MM.1S (cell line): ENCODE results near the gene AFAP1.

Experiments used
- CTCF ChIP-seq: fragments of 300-600 bp; sonication (generic); IDR thresholded peaks from 2 replicates; pipeline ENCODE4 v1.5.1; 2016; ENCODE audit warnings: antibody characterized with exemption, low read length, mixed read lengths
- EZH2 ChIP-seq: fragments of 300-600 bp; sonication (generic); optimal IDR thresholded peaks from 2 replicates; pipeline ENCODE3; 2017; ENCODE audit warnings: low read depth, mild to moderate bottlenecking, antibody characterized with exemption, low read length, mixed read lengths

GRCh38 chr4:7744142-7744804, 195.4 kb downstream of the AFAP1 start:
- no peak for TF ChIP-seq CTCF
- TF ChIP-seq EZH2, result no peak
